Stimulated activated CD8-positive, alpha-beta memory T cell treated with anti-CD3 and anti-CD28 coated beads, Interleukin-7, amount 100 ng/mL, for 24 hours (primary cell): ENCODE measurements around the gene ADAM15.
A peak's percentile ranks its signal among the peaks of the same experiment; 100 is the strongest.

Experiments
- DNase-seq: peaks from one replicate; pipeline ENCODE4 v3.0.0-alpha.2; 2020; ENCODE audit warnings: low read depth

ADAM15 gene

DNA sequence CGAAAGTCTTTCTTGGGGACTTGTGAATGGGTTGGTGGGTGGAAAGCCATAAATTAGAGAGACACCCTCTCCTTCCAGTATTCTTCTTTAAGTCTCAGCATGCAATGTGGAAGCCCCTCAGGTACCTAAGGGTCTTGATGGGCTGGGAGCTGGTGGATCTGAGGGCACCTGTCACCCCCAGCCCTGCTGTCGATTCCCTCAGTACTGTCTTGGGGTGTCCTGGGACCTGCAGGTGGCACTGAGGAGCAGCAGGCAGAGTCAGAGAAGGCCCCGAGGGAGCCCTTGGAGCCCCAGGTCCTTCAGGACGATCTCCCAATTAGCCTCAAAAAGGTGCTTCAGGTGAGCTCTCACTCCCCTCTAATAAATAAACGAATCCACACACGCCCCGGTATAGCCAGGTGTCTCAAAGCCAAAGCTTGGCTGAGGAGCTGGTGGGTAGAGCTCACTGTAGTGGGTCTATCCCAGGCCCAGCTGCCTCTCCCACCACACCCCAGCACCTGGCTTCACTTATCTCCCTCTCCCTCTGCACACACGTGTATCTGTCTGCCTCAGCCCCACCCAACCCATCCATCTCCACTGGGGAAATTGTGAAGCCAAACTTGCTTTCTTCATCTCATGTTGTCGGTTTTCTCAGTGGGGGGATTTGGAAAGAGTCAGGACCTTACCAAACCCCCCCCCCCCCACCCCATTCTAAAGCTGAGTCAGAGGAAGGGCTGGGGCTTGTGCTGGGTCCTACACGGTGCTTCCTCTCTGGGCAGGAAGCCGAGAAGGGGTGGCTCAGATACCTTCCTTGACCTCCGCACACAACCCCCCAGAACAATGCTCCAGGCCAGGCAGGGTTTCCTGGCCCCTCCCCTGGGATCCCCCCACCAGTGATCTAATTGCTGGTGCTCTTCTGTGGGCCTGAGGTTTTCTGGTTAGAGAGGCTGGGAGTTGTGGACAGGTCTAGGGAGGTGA, 1.6 kb downstream of the ADAM15 start:
- DNase-seq: no peak

- DNase-seq: no peak
Observed at GRCh38 chr1:155053531-155054105, 2.5 kb downstream of the ADAM15 start.

GRCh38 chr1:155057104-155057503, 6.0 kb downstream of the ADAM15 start:
- no peak for DNase-seq

GRCh38 chr1:155057788-155058211, 6.7 kb downstream of the ADAM15 start:
- DNase-seq: no peak

GRCh38 chr1:155060736-155061135, 9.6 kb downstream of the ADAM15 start:
- no peak for DNase-seq

DNA sequence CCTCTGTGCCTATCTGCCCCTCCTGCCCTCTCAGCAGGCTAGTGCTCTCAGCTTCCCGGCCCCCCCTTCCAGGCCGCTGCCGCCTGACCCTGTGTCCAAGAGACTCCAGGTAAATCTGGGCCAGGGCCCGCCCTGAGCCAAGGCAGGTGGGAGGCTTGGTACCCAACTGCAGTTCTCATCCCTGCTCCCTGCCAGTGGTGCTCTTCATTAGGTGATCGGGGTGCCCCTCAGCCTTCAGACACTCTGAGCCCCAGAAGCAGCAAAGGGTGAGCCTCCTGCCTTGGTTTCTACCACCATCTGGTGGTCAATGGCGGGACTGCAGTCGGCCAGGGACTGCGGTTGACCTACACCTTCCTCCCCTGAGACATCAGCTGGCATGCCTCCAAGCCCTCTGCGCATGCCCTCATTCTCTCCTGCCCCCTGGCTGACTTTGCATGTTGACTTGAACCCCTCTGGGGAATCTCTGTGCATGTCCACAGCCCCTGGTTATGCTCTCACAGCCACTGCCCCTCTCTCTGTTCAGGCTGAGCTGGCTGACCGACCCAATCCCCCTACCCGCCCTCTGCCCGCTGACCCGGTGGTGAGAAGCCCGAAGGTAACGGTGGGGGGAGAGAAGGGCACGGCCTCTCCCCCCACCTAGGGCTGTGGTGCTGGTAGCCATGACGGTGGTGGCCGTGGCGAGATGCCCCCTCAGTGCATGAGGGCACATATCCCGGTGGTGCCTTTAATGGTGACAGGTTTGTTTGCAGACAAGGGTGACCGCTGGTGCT, 10.4 kb downstream of the ADAM15 start:
- DNase-seq: peak; percentile 98

- DNase-seq: no peak
Observed at GRCh38 chr1:155062151-155062686, 11.1 kb downstream of the ADAM15 start.

- peak; percentile 59 for DNase-seq
Observed at GRCh38 chr1:155062702-155063411, 11.7 kb downstream of the ADAM15 start.

GRCh38 chr1:155063550-155064110, 12.5 kb downstream of the ADAM15 start, which contains the start of gene EFNA4:
TSS of gene EFNA4 (plus strand) at chr1:155063740. CDS start at chr1:155063824, 84 bp downstream.
- DNase-seq: peak; percentile 56

DNA sequence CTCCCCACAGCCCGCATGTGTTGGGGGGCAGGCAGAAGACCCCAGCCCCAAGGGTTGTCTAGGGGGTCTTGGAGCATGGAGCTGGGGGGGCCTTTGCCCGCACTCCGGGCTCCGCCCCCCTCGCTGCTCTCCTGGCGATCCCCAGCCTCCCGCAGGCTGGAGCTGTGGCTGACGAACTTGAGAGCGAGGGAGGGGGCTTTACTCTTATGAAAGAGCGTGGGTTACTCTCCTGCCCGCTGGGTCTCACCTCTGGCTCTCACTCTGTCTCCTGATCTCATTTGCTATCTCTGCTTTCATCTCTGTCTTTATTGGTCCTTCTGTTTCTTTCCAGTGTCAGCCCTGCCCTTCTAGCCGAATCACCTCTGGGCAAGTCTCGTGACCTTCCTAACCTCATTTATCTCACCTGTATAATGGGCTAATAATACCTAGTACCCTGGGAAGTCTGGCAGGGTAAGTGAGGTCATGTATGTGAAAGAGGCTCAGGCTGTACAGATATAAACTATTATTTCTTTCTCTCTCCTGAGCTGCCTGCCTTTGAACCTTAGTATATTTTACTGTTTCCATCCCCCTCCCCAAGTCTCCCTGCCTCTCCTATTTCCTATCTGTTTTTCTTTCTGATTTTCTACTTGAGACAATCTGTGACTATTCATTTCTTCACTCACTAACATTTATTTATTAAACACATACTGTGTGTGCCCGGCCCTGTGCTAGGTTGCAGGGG, 13.2 kb downstream of the ADAM15 start:
- DNase-seq: no peak

DNA sequence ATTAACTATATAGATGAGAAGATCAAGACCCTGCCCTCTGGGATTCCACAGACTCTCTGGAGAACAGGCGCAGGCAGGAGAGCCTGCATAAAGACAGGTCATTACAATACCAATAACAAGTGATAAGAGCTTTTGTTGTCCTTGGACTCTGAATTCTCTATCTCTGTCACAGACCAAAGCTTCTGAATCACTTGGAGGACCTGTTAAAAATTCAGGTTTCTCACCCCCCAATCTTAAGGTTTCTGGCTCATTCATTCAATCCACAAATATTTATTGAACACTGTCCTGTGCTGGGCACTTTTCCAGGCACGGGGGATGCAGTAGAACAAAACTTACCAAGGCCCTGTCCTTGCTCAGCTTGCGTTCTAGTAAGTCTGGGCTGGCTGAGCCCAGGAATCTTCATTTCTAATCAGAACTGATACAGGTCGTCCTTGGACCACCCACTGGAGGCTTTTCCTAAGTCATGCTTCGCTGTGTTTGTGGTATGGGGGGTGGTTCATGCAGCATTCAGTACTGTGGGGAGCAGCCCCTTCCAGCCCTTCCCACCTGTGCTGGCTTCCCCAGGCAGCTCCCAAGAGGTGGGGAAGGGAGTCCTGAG, 13.8 kb downstream of the ADAM15 start:
- DNase-seq: no peak

DNA sequence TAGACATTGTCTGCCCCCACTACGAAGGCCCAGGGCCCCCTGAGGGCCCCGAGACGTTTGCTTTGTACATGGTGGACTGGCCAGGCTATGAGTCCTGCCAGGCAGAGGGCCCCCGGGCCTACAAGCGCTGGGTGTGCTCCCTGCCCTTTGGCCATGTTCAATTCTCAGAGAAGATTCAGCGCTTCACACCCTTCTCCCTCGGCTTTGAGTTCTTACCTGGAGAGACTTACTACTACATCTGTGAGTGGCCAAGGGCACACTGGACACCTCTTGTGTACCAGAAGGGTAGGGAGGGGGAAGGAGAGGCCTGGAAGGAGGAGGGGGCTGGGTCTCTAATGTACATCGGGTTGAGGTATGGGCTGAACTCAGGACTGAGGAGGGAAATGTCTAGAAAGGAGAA, 15.7 kb downstream of the ADAM15 start:
- no peak for DNase-seq

- DNase-seq: no peak
Observed at GRCh38 chr1:155068599-155068998, 17.5 kb downstream of the ADAM15 start.

DNA sequence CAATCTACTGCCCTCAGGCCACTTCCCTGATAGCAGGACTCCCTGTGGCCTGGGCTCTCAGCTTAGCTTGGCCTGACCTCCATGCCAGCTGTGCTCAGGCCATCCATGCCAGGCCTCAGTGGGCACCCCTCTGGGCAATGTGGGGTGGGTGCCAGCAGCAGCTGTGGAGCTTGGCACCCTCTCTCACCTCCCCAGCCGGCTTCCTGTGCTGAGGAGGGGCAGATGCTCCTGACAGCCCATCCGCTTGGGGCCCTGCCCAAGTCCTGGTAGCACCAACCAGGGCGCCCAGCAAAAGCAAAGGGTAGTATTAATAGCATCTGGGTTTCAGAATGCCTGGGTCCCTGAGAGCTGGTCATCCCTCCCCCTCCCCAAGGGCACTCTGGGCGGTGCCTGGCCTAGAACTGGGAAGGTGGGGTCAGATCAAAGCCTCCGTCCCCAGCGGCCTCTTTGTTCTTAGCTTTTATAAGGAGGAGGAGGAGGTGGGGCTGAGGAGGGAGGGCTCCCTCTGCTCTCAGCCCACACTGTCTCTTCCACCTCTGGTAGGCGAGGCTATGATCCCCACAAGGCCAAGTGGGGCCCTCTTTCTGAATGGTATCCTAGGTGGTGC, 18.5 kb downstream of the ADAM15 start:
- DNase-seq: no peak

- DNase-seq: no peak
Observed at GRCh38 chr1:155070158-155070621, 19.1 kb downstream of the ADAM15 start.

DNA sequence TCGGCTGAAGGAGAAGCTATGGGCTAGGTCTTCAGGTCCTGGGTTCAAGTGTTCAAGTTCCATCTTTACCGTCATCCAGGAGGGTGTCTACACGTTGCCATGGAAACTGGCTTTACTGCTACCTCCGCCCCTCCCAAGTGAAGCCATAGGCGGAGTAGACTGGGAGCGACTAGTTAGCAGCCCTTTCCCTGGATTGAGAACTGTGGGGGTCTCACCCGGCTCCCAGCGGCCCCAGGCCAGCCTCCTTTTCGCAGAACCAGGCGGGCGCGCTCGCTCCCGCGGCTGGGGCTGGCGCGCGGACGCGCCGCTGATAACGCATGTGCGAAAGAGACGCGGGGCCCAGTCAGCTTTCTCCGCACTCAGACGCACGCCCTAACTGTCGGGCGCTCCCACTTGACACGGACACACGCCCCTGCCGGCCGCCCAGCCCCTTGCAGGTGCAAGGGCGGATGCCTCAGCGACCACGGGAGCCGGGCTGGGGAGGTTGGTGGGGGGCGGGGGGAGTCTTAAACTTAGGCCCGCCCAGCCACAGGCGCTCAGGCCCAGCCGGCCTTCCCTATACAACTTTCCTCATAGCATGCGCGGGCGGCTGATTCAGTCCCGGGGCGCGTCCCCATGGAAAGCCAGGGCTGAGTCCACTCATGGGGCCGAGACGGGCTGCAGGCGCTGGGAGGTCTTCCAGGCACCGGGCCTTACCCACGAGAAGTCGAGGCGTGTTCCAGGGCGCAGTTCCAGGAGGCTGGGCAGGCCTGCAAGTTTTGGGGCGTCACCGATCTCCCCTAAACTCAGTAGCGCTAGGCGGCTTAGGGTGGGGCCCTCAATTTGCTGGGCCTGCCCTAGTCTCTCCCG, 19.8 kb downstream of the ADAM15 start:
- DNase-seq: peak; percentile 47

DNA sequence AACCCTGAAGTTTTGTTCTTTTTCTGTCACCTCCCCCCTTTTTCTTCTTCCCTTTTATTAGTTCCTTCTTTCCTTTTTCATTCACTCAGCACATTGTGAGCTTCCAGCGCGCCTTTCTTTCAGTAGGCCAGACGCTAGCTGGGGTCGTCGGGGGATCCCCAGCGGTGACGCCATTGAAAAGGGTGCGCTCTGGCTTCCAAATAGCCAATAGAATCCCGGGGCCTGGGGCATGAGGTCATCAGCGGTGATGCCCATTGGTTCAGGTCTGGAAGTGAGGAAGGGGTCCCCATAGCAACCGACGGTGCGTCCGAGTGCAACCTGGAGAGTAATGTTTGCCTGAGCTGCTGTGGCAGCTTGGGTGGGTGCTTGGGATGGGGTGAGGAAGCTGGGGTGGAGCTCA, 20.6 kb downstream of the ADAM15 start:
- no peak for DNase-seq

DNA sequence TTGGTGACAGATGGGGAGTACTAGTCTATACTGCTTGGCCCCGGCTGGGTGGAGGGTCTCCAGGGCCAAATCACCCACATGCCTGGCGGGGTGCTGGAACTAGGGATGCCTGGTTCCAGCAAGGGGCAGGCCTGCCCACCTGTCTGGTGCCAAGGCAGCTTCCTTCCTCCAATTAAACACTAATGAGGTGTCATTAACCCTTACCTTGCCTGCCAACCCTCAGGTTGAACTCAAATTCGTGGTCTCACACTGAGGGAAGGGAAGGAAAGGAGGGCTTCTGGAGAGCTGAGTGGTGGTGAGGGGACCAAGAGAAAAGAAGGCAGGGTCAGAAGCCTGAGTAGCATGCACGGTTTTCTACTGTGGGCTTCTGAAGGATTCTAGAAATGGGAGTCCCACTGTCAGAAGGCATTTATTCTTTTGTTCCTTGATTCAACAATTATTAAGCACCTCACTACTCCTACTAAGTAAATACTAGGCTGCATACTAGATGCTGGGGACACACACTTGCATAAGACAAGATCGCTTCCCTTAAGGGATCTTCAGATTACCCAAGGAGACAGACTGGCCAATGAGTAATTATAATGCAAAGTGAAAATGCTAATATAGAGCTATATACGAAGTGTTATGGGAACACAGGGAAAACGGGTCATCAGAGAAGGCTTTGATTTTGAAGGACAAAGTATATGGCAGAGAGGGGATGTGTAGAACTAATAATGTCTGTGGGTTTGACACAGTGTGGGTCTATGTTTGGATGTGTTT, 21.6 kb downstream of the ADAM15 start:
- DNase-seq: no peak
